HS-5 (cell line): ENCODE measurements around the gene RFX6.
A peak's percentile ranks its signal among the peaks of the same experiment; 100 is the strongest.

Experiments
- DNase-seq: peaks from one replicate; pipeline ENCODE4 v3.0.0-alpha.2; 2012; ENCODE audit warnings: low read depth

The RFX6 gene

DNA sequence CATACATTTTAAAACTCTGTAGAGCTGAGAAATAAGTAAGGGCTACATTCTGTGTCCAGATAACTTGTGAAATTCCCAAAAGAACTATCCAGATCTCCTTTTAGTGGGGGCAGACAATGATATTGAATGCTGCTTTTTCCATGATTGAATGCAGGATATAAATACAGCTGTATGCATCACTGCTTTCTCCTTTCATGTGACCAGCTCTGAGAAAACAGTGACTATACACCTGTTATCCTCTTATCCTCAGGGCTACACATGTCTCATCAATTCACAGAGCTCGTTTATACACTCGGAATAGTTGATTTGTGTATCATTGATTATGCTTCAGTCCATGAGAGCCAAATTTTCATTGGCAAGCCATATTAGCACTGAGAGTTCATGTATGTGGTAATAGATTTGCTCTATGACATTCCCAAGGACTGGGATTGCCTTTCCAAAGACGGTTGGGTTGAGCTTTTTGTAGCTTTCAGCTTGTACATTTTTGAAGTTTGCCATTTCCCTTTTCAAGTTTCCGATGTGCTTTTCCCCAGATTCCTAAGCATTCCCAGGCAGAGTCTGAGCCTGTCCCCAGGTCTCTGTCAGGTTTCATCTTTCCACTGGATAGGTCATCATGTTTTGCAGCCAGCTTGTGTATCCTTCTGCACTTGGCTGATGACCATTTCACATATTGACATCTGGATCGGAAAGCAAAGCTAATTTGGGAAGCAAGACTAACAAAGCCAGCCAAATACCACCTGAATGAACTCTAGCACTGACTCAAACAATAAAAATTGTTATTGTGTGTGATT, 97.7 kb downstream of the RFX6 start:
- no peak for DNase-seq

DNA sequence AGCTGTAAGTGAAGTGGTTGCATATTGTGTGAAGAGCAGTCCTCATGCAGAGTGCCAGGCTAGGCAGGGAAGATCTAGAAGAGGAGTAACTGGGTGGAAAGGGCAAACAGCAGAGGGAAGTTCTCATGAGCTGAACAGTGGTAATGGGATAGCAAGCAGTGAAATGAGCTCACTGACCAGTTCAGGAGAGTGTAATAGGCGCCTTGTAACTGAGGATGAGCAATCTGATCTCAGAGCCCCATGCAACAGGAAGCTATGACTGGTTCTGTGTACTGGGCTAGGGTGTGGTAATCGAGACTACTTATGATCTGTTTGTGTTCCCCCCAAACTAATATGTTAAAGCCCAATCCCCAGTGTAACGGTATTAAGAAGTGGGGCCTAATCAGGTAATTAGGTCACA, 98.6 kb downstream of the RFX6 start:
- peak; percentile 30 for DNase-seq

DNA sequence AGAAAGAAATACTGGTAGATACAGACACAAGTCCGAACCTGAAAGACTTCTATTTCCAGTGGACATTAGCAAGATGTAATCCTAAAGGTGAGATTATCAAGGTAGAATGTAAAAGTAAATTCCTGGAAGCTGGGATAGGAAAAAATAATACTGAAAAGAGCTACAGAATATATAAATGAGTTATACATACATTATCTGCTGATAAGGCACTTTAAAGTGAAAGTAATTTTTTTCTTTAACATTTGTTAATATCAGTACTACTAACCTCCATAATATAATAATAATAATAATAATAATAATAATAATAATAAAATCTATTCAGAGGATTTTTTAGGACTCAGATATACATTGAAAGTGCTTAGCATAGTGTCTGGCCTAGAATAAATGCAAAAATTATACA, 102.5 kb downstream of the RFX6 start:
- DNase-seq, result no peak
